GM18861 (cell line): ENCODE measurements around the gene MAPRE2.

Source experiments
- ATAC-seq: cut with Tn5 transposase; IDR thresholded peaks from one replicate; pipeline ENCODE4 v1.9.1; 2021; ENCODE audit not compliant: unreplicated experiment

The MAPRE2 gene

DNA sequence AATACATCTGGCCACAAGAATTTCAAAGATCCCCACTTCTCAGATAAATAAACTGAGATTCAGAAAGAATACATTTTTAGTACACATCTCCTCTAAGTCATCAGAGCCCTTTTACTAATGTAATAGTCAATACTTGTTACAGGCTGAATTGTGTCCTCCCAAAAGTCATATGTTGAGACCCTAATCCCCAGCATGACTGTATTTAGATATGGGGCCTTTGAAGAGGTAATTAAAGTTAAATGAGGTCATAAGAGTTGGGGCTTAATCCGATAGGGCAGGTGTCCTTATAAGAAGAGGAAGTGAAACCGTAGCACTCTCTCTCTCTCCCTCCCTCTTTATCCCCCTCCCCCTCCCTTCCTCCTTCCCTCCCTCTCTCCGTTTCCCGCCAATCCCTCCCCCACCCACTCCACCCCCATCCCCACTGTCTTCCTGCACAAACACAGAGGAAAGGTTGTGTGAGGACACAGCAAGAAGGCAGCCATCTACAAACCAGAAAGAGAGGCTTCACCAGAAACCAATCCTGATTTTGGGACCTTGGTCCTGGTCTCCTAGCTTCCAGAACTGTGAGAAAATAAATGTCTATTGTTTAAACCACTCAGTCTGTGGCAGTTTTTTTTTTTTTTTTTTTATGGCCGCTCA is 133.0 kb downstream of the MAPRE2 start:
- peak; percentile 80 for ATAC-seq

DNA sequence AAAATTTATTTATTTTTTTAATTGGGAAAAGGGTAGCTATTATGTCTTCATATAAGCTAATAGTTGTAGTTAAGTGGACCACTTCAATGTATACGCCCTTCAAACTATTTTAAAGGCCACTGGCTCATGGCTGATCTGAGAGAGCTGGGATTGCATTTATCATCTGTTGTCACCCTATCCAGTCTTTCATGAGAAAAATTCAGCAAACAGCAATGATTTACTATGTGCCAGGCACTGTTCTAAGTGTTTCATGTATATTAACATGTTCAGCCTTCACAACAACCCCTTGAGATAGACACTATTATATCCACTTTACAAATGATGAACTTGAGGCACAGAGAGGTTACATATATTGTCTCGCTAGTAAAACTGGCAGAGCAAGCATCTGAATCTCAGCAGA is 133.5 kb downstream of the MAPRE2 start:
- no peak for ATAC-seq

DNA sequence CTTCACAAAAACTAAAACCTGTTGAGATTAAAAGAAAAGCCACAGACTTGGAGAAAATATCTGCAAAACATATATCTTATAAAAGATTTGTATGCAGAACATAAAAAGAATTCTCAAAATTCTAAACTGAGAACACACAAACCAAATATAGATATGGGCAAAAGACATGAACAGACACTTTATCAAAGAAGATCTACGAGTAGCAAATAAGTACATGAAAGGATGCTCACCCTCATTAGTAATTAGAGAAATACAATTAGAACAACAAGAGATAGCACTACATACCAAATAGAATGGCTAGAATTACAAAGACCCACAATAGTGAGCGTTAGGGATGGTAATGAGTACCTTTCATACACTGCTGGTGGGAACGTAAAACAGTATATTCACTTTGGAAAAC is 135.7 kb downstream of the MAPRE2 start:
- no peak for ATAC-seq

GRCh38 chr18:35178260-35178659 is 137.0 kb downstream of the MAPRE2 start:
- ATAC-seq: no peak

GRCh38 chr18:35179906-35180305 is 138.7 kb downstream of the MAPRE2 start:
- no peak for ATAC-seq

DNA sequence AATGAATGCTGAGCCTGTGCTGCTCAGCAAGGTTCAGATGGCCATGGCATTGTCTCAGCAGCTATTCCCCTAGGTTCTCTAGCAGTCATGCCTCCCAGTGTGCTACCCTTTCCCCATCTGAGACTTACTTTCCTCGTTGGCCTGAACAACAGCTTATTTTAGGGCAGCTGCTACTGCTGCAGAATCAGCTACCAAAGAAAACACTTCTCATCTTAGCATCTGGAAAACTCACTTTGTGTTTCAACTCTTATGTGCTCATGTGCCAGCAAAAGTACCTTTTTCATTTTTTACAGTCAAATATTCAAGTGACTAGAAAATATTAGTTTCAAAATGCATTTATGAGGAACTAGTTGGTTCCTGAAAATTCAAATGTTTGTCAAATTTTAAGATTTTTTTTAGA is 139.2 kb downstream of the MAPRE2 start:
- no peak for ATAC-seq

DNA sequence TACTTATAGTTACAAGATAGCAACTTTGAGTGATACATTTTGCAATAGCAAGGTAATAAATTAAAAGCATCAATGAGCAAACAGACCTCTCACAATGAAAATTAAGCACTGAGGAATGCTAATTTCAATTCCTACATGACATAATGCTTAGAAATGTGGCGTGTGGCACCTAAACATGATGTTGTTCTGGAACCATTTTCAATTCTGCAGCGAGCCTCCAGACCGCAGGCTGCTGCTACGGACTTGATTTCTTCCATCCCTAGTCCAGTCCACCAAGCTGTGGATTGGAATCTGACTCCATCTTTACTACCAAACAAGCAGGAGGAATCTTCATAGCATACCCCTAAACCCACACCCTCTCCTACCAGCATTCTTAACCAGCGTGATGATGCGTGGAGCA is 140.9 kb downstream of the MAPRE2 start:
- no peak for ATAC-seq

GRCh38 chr18:35183886-35184285 is 142.7 kb downstream of the MAPRE2 start:
- ATAC-seq: no peak

GRCh38 chr18:35185771-35186170 is 144.6 kb downstream of the MAPRE2 start:
- no peak for ATAC-seq

GRCh38 chr18:35186291-35187034 is 145.2 kb downstream of the MAPRE2 start:
- ATAC-seq: no peak

GRCh38 chr18:35189510-35189909 is 148.3 kb downstream of the MAPRE2 start:
- no peak for ATAC-seq

- ATAC-seq: no peak
These were observed 149.9 kb downstream of the MAPRE2 start for GRCh38 chr18:35190948-35191697.

DNA sequence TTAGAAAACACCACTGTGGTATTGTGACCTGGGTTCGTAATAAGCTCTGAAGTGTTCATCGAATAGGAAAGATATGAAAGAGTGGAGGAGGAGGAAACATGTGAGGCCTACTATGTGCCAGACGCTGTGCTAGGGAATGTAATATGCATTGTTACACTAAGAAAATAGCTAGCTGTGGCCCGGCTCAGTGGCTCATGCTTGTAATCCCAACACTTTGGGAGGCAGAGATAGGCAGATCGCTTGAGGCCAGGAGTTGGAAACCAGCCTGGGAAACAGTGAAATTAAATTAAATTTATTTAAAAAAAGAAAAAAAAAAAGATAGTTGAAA is 150.4 kb downstream of the MAPRE2 start:
- no peak for ATAC-seq

DNA sequence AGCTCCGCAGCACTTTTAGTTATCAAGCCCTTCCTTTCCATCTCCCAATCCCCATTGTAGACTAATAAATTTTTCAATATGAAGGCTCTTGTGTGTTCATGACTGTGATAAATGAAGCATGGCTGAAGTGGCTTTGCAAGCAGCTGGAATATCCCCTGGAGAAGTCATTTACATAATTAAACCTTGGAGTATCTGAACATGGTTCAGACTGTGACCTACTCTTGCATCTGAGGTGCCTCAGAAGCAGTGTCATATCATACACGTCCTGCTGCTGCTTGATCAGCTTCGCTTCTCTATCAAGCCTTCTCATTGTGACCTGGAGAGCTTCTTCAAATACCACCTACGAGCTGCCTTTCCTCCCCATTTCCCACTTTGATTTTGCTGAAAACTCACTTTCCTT is 151.2 kb downstream of the MAPRE2 start:
- no peak for ATAC-seq
